Trophoblast cell (in vitro differentiated cells and primary cell): ENCODE results near the gene MPO.

Experiments used
- DNase-seq, 2 donors: peaks; one replicate each; pipeline ENCODE4 v3.0.0-alpha.2; 2016
- H2AFZ ChIP-seq: 2 replicates; pipeline ENCODE4 v1.6.1; 2013; ENCODE audit warnings: low read length, moderate library complexity, mild to moderate bottlenecking; ENCODE audit not compliant: insufficient read depth, poor library complexity
- H2AK5ac ChIP-seq: 2 replicates; pipeline ENCODE4 v1.6.1; 2013; ENCODE audit warnings: mild to moderate bottlenecking, low read length
- H2BK120ac ChIP-seq: 2 replicates; pipeline ENCODE4 v1.6.1; 2013; ENCODE audit warnings: low read length, mild to moderate bottlenecking, moderate library complexity; ENCODE audit not compliant: insufficient read depth, poor library complexity
- H2BK12ac ChIP-seq: 2 replicates; pipeline ENCODE4 v1.6.1; 2013; ENCODE audit warnings: mild to moderate bottlenecking, low read length, moderate library complexity
- H2BK5ac ChIP-seq: 2 replicates; pipeline ENCODE4 v1.6.1; 2013; ENCODE audit warnings: low read length, low read depth, moderate library complexity, mild to moderate bottlenecking; ENCODE audit not compliant: poor library complexity
- H3K14ac ChIP-seq: 2 replicates; pipeline ENCODE4 v1.6.1; 2013; ENCODE audit warnings: mild to moderate bottlenecking, low read length
- H3K18ac ChIP-seq: 2 replicates; pipeline ENCODE4 v1.6.1; 2013; ENCODE audit warnings: mild to moderate bottlenecking, low read length
- H3K23ac ChIP-seq: 2 replicates; pipeline ENCODE4 v1.6.1; 2013; ENCODE audit warnings: low read length
- H3K27ac ChIP-seq: 2 replicates; pipeline ENCODE4 v1.5.1; 2013; ENCODE audit warnings: low read depth, mild to moderate bottlenecking, inconsistent platforms, low read length, moderate library complexity
- H3K27me3 ChIP-seq: 2 replicates; pipeline ENCODE4 v1.6.1; 2013; ENCODE audit warnings: inconsistent platforms, mild to moderate bottlenecking, low read length, moderate library complexity; ENCODE audit not compliant: insufficient read depth
- H3K36me3 ChIP-seq, 2 experiments: 1 replicate in 1 of 2; 2 replicates in 1 of 2; pipeline ENCODE4 v1.6.1; 2013; ENCODE audit warnings: low read length in 2 of 2, mild to moderate bottlenecking in 2 of 2, moderate library complexity in 1 of 2; ENCODE audit not compliant: insufficient read depth in 2 of 2, control insufficient read depth in 1 of 2
- H3K4ac ChIP-seq: 2 replicates; pipeline ENCODE4 v1.6.1; 2013; ENCODE audit warnings: low read depth, mild to moderate bottlenecking, low read length, moderate library complexity
- H3K4me1 ChIP-seq, 2 experiments: 1 replicate in 1 of 2; 2 replicates in 1 of 2; pipeline ENCODE4 v1.6.1; 2013; ENCODE audit warnings: low read length in 2 of 2, mild to moderate bottlenecking in 2 of 2, moderate library complexity in 1 of 2; ENCODE audit not compliant: insufficient read depth in 2 of 2, control insufficient read depth in 1 of 2
- H3K4me2 ChIP-seq: 2 replicates; pipeline ENCODE4 v1.6.1; 2013; ENCODE audit warnings: inconsistent platforms, mild to moderate bottlenecking, low read length, moderate library complexity
- H3K4me3 ChIP-seq: 2 replicates; pipeline ENCODE4 v1.5.1; 2013; ENCODE audit warnings: mild to moderate bottlenecking, low read depth, low read length, inconsistent platforms
- H3K79me1 ChIP-seq: one replicate; pipeline ENCODE4 v1.6.1; 2013; ENCODE audit warnings: low read length
- H3K79me2 ChIP-seq: 2 replicates; pipeline ENCODE4 v1.6.1; 2013; ENCODE audit warnings: low read length, mild to moderate bottlenecking; ENCODE audit not compliant: control insufficient read depth, insufficient read depth, poor library complexity
- H3K9ac ChIP-seq: 2 replicates; pipeline ENCODE4 v1.6.1; 2013; ENCODE audit warnings: mild to moderate bottlenecking, low read length
- H3K9me3 ChIP-seq: 2 replicates; pipeline ENCODE4 v1.6.1; 2013; ENCODE audit warnings: low read depth, mild to moderate bottlenecking, control low read depth, inconsistent platforms, low read length; ENCODE audit not compliant: insufficient read depth
- H4K12ac ChIP-seq: 2 replicates; pipeline ENCODE4 v1.6.1; 2013; ENCODE audit warnings: low read depth, mild to moderate bottlenecking, low read length, moderate library complexity
- H4K8ac ChIP-seq: 2 replicates; pipeline ENCODE4 v1.6.1; 2013; ENCODE audit warnings: low read depth, mild to moderate bottlenecking, low read length, moderate library complexity
- H4K91ac ChIP-seq: one replicate; pipeline ENCODE4 v1.6.1; 2013; ENCODE audit warnings: low read depth, mild to moderate bottlenecking, low read length, moderate library complexity
- WGBS: extraction: QIAGEN DNeasy Blood & Tissue Kit; methylation state at CpG from one replicate; pipeline ENCODE4 v1.1.7; 2013; ENCODE audit warnings: missing lambda C conversion rate; ENCODE audit not compliant: insufficient read length, insufficient coverage; ENCODE audit errors: extremely low coverage; 5-methylcytosine and 5-hydroxymethylcytosine counted together

The MPO gene

DNA sequence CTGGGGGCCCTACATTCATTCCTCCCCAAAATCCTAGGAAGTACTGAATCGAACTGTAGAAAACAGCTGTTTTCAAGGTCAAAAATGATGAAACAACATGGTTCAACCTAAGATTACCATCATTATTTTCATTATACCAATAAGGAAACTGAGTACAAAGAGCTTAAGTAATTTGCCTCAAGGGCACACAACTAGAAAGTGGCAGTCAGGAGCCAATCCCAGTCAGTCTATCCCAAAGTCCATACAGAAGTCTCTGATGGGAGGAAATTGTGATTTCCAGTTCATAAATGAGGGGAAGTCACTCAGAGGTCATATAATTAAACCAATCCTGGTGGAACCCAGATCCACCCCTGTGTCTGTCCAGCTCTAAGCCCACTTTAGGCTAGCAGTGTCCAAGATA lies 34.0 kb downstream of the MPO start:
- H2AK5ac ChIP-seq: no peak overlapping the region
- H2AFZ ChIP-seq: no peak overlapping the region
- H3K4me1 ChIP-seq: peaks cover 4 to 6% of the 10 kb centered on the region in 2 experiments
- no peak overlapping the region for H3K23ac ChIP-seq
- H2BK120ac ChIP-seq: no peak overlapping the region
- H3K79me1 ChIP-seq: no peaks in the 10 kb centered on the region
- no peak overlapping the region for H3K27ac ChIP-seq
- H3K4ac ChIP-seq: no peak overlapping the region
- no peaks in the 10 kb centered on the region for H3K79me2 ChIP-seq
- no peak overlapping the region for H2BK12ac ChIP-seq
- H3K9ac ChIP-seq: no peak overlapping the region
- no peak overlapping the region for H4K8ac ChIP-seq
- no peak overlapping the region for H2BK5ac ChIP-seq
- H3K9me3 ChIP-seq: peaks cover 2% of the 10 kb centered on the region
- H3K4me2 ChIP-seq: no peak overlapping the region
- H3K4me3 ChIP-seq: no peak overlapping the region
- no peaks in the 10 kb centered on the region for H3K36me3 ChIP-seq
- DNase-seq: no peak
- no peak overlapping the region for H4K91ac ChIP-seq
- no CpG with 5 or more reads among the region's 1 CpG for WGBS
- H4K12ac ChIP-seq: no peak overlapping the region
- H3K27me3 ChIP-seq: peaks cover 27% of the 10 kb centered on the region
- H3K18ac ChIP-seq: no peak overlapping the region
- H3K14ac ChIP-seq: no peak overlapping the region

DNA sequence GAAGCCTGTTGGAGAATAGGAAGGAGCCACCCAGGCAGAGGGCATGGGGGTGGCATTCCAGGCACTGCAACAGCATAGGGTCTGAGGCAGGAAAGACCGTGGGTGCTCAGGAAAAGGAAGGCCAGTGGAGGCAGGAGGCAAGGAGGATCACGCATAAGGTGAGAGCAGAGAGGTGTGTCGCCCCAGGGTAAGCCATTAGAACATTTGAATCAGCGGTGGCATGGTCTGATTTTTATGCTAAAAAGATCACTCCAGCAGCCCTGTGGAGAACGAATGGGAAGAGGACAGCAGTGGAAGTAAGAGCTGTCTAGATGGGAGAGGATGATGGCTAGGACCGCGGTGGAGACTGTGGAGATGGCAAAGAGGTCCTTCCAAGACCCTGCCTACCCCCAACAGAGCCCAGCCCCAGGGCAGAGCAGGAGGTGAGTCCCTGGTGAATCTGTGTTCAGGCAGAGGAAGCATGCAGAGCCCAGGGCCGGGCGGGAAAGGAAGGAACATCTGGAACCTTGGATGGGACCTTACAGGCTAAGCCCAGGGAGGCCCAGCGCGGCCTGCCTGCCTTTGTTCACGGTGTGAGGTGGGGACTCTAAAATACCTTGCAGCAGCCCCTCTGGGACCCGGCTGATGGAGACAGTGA lies 34.5 kb downstream of the MPO start:
- H3K36me3 ChIP-seq: no peaks in the 10 kb centered on the region
- peaks cover 4 to 6% of the 10 kb centered on the region in 2 experiments for H3K4me1 ChIP-seq
- WGBS: no CpG with 5 or more reads among the region's 13 CpGs

DNA sequence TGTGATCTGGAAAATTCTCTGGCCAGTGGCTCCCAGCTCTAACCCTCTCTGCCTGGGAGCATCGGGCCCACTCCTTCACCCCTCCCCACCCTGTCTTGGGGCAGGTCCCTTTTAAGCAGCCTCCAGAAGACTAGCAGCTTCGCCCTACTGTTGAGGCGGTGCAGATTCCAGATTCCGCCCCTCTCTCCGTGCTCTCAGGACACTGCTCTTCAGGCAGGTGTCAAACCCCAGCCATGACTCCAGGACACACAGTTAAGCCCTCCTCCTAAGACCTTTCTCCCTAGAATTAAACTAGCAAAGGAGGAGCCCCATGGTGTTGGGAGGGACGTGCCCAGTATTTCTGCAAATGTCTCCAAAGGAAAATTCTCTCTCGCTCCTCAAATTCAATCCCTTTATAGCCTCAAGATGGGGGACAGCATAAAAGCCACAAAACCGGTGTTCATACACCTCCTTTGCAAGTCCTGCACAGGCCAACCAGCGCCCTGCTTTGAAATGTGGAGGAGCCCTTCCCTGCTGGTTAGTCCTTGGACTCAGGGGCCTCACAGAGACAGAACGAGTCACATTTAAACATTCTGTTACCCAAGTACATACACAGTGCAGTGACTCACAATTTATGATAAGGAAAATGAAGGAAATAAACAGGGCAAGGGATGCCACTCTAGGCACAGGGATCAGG lies 35.2 kb downstream of the MPO start:
- Histone ChIP-seq H3K4ac (no peak overlapping the region), H3K27ac (no peak overlapping the region), H3K4me3 (no peak overlapping the region), H4K12ac (no peak overlapping the region), H3K4me1 (peaks cover 4 to 6% of the 10 kb centered on the region in 2 experiments), H2BK12ac (no peak overlapping the region), H4K8ac (no peak overlapping the region), H3K23ac (no peak overlapping the region), H3K4me2 (no peak overlapping the region), H3K14ac (no peak overlapping the region), H3K79me2 (no peaks in the 10 kb centered on the region), H2AFZ (no peak overlapping the region), H4K91ac (no peak overlapping the region), H3K9ac (no peak overlapping the region), H2BK120ac (no peak overlapping the region), H2AK5ac (no peak overlapping the region), H3K27me3 (peaks cover 25% of the 10 kb centered on the region), H2BK5ac (no peak overlapping the region), H3K18ac (no peak overlapping the region), H3K9me3 (peaks cover 2% of the 10 kb centered on the region), H3K36me3 (no peaks in the 10 kb centered on the region), H3K79me1 (no peaks in the 10 kb centered on the region)
- DNase-seq: no peak
- no CpG with 5 or more reads among the region's 10 CpGs for WGBS

More for the DNA sequence above, 34.5 kb downstream of the MPO start:
- Histone ChIP-seq H3K4ac (no peak overlapping the region), H3K23ac (no peak overlapping the region), H2BK5ac (no peak overlapping the region), H2BK12ac (no peak overlapping the region), H2BK120ac (no peak overlapping the region), H3K9ac (no peak overlapping the region), H3K79me1 (no peaks in the 10 kb centered on the region), H3K79me2 (no peaks in the 10 kb centered on the region), H3K18ac (no peak overlapping the region), H3K4me2 (no peak overlapping the region), H3K14ac (no peak overlapping the region), H3K4me3 (no peak overlapping the region), H3K27me3 (peaks cover 27% of the 10 kb centered on the region), H3K27ac (no peak overlapping the region), H4K12ac (no peak overlapping the region), H4K8ac (no peak overlapping the region), H3K9me3 (peaks cover 2% of the 10 kb centered on the region), H2AFZ (no peak overlapping the region), H2AK5ac (no peak overlapping the region), H4K91ac (no peak overlapping the region)
- no peak for DNase-seq

DNA sequence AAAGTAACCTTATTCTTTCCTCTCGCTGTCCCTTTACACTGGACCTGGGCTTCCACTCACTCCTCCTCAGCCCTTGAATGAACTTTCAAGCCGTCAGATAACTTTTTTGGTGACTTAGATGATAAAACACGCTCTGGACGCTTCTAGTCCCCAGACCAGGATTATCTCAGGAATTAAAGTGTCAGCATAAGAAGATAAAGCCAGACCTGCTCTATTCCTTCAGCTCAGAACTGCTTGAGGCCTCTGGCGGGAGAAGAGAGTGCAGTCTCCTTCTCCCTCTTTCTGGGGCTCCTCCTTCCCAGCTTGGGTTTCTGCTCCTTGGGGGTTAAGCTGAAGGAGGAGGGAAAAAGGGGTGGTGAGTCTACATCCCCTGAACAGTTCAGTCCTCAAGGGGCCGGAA lies 35.8 kb downstream of the MPO start:
- Histone ChIP-seq H3K18ac (no peak overlapping the region), H3K4ac (no peak overlapping the region), H2BK120ac (no peak overlapping the region), H3K79me2 (no peaks in the 10 kb centered on the region), H3K4me1 (peaks cover 4 to 6% of the 10 kb centered on the region in 2 experiments), H3K27me3 (peaks cover 19% of the 10 kb centered on the region), H3K27ac (no peak overlapping the region), H2BK5ac (no peak overlapping the region), H3K36me3 (no peaks in the 10 kb centered on the region), H3K14ac (no peak overlapping the region), H4K8ac (no peak overlapping the region), H4K91ac (no peak overlapping the region), H4K12ac (no peak overlapping the region), H2BK12ac (no peak overlapping the region), H2AK5ac (no peak overlapping the region), H3K4me2 (no peak overlapping the region), H3K79me1 (no peaks in the 10 kb centered on the region), H3K4me3 (no peak overlapping the region), H3K23ac (no peak overlapping the region), H3K9ac (no peak overlapping the region), H3K9me3 (peaks cover 2% of the 10 kb centered on the region), H2AFZ (no peak overlapping the region)
- no peak for DNase-seq
- WGBS: no CpG with 5 or more reads among the region's 6 CpGs
